ENCODE data around the gene DCUN1D5. TPM values are rescaled to one million over a fixed set of nuclear protein-coding genes. Genes with fewer than 3 reads are reported as not detected.

Gene DCUN1D5
- total and polyA plus RNA-seq, 2 experiments from 2014 or later = 136 to 189 TPM

DNA sequence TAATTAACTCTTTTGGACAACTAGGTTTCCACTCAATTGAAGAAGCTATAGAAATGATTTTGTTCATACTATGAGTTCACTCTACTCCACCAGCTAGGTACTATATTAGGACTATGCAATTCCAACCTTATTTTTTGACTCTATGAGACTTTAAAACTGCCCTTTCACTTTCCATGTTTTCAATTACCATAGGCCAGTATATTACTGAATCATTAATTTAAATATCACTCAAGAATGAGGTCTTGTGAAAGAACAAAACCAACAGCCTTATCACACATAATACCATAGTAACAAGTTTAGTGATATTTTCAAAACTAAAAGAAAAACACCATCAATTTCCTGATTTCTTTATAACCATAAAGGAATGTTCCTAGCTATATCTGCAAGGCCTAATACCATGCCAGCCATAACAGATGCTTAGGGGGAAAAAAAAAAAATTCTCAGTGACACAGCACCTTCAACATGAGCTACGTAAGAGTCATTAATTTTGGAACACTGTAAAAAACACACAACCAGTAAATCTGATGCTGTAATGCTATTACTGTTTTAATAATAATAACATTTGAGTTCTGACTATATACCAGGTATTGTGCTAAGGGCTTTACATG lies 6.1 kb downstream of the DCUN1D5 start:
- peaks cover 99% of the 10 kb centered on the region for H3K79me2 ChIP-seq (replicated peaks; ENCODE audit: insufficient read depth)
- TF ChIP-seq, protein P1, sequence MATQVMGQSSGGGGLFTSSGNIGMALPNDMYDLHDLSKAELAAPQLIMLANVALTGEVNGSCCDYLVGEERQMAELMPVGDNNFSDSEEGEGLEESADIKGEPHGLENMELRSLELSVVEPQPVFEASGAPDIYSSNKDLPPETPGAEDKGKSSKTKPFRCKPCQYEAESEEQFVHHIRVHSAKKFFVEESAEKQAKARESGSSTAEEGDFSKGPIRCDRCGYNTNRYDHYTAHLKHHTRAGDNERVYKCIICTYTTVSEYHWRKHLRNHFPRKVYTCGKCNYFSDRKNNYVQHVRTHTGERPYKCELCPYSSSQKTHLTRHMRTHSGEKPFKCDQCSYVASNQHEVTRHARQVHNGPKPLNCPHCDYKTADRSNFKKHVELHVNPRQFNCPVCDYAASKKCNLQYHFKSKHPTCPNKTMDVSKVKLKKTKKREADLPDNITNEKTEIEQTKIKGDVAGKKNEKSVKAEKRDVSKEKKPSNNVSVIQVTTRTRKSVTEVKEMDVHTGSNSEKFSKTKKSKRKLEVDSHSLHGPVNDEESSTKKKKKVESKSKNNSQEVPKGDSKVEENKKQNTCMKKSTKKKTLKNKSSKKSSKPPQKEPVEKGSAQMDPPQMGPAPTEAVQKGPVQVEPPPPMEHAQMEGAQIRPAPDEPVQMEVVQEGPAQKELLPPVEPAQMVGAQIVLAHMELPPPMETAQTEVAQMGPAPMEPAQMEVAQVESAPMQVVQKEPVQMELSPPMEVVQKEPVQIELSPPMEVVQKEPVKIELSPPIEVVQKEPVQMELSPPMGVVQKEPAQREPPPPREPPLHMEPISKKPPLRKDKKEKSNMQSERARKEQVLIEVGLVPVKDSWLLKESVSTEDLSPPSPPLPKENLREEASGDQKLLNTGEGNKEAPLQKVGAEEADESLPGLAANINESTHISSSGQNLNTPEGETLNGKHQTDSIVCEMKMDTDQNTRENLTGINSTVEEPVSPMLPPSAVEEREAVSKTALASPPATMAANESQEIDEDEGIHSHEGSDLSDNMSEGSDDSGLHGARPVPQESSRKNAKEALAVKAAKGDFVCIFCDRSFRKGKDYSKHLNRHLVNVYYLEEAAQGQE (IDR thresholded peaks at IDR 0.05; ENCODE audit: unreplicated experiment) = no peak
- TF ChIP-seq CREB1 (CRISPR knock-in tag; IDR thresholded peaks at IDR 0.05; ENCODE audit: low read depth) (no peak), EZH2 (IDR thresholded peaks at IDR 0.05; ENCODE audit: low read depth, unreplicated experiment) (no peak)
- TF ChIP-seq, protein P2, sequence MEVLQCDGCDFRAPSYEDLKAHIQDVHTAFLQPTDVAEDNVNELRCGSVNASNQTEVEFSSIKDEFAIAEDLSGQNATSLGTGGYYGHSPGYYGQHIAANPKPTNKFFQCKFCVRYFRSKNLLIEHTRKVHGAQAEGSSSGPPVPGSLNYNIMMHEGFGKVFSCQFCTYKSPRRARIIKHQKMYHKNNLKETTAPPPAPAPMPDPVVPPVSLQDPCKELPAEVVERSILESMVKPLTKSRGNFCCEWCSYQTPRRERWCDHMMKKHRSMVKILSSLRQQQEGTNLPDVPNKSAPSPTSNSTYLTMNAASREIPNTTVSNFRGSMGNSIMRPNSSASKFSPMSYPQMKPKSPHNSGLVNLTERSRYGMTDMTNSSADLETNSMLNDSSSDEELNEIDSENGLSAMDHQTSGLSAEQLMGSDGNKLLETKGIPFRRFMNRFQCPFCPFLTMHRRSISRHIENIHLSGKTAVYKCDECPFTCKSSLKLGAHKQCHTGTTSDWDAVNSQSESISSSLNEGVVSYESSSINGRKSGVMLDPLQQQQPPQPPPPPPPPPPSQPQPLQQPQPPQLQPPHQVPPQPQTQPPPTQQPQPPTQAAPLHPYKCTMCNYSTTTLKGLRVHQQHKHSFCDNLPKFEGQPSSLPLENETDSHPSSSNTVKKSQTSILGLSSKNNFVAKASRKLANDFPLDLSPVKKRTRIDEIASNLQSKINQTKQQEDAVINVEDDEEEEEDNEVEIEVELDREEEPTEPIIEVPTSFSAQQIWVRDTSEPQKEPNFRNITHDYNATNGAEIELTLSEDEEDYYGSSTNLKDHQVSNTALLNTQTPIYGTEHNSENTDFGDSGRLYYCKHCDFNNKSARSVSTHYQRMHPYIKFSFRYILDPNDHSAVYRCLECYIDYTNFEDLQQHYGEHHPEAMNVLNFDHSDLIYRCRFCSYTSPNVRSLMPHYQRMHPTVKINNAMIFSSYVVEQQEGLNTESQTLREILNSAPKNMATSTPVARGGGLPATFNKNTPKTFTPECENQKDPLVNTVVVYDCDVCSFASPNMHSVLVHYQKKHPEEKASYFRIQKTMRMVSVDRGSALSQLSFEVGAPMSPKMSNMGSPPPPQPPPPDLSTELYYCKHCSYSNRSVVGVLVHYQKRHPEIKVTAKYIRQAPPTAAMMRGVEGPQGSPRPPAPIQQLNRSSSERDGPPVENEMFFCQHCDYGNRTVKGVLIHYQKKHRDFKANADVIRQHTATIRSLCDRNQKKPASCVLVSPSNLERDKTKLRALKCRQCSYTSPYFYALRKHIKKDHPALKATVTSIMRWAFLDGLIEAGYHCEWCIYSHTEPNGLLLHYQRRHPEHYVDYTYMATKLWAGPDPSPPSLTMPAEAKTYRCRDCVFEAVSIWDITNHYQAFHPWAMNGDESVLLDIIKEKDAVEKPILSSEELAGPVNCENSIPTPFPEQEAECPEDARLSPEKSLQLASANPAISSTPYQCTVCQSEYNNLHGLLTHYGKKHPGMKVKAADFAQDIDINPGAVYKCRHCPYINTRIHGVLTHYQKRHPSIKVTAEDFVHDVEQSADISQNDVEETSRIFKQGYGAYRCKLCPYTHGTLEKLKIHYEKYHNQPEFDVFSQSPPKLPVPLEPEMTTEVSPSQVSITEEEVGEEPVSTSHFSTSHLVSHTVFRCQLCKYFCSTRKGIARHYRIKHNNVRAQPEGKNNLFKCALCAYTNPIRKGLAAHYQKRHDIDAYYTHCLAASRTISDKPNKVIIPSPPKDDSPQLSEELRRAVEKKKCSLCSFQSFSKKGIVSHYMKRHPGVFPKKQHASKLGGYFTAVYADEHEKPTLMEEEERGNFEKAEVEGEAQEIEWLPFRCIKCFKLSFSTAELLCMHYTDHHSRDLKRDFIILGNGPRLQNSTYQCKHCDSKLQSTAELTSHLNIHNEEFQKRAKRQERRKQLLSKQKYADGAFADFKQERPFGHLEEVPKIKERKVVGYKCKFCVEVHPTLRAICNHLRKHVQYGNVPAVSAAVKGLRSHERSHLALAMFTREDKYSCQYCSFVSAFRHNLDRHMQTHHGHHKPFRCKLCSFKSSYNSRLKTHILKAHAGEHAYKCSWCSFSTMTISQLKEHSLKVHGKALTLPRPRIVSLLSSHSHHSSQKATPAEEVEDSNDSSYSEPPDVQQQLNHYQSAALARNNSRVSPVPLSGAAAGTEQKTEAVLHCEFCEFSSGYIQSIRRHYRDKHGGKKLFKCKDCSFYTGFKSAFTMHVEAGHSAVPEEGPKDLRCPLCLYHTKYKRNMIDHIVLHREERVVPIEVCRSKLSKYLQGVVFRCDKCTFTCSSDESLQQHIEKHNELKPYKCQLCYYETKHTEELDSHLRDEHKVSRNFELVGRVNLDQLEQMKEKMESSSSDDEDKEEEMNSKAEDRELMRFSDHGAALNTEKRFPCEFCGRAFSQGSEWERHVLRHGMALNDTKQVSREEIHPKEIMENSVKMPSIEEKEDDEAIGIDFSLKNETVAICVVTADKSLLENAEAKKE (CRISPR knock-in tag; IDR thresholded peaks at IDR 0.05) = no peak
- DNase-seq (ENCODE audit: low spot score) (no peak), ATAC-seq (no peak)
- no peaks in the 10 kb centered on the region for H3K27me3 ChIP-seq (ENCODE audit: insufficient read depth)
- no peaks in the 10 kb centered on the region for H3F3A ChIP-seq (replicated peaks; ENCODE audit: low read depth)
- H3K4me1 ChIP-seq (ENCODE audit: insufficient read depth) = peaks cover 18% of the 10 kb centered on the region; the same call in 1 of the 2 replicates
- peaks cover 12% of the 10 kb centered on the region; the same call in 2 of the 3 replicates for H3K4me1 Mint-ChIP-seq
- no peak overlapping the region for H3K4me3 Mint-ChIP-seq
- H4K20me1 ChIP-seq (replicated peaks; ENCODE audit: insufficient read depth) = peaks cover 40% of the 10 kb centered on the region
- peaks cover 39% of the 10 kb centered on the region for H3K36me3 ChIP-seq (ENCODE audit: insufficient read depth)
- H3K4me2 ChIP-seq = no peak overlapping the region
- H3K9me3 Mint-ChIP-seq = no peaks in the 10 kb centered on the region
- peaks cover 66% of the 10 kb centered on the region; the same call in 2 of the 3 replicates for H3K36me3 Mint-ChIP-seq (ENCODE audit: low read depth)
- H3K27me3 Mint-ChIP-seq (ENCODE audit: insufficient read depth, low read depth, poor library complexity) = no peaks in the 10 kb centered on the region
- no peaks in the 10 kb centered on the region for H3K9me2 ChIP-seq (ENCODE audit: insufficient read depth)
- no peak overlapping the region for H2AFZ ChIP-seq
- H3K4me3 ChIP-seq = no peak overlapping the region
- H3K27ac ChIP-seq (ENCODE audit: low read depth) = no peak overlapping the region
- H3K27ac Mint-ChIP-seq = peak overlapping the region; percentile 60; the same call in 1 of the 2 replicates
